SK-N-SH (cell line): ENCODE results near the gene RAB3C. TPM values are rescaled to one million over a fixed set of nuclear protein-coding genes. Genes with fewer than 3 reads are reported as not detected.

ENCODE experiments used
- CTCF ChIA-PET: fragments of 300-600, 350-600 bp; formaldehyde crosslinking; extraction: SDS; loops from one replicate; lab custom pipeline; 2021; lab: Yijun Ruan, JAX
- POLR2A ChIA-PET: fragments of 350-600 bp; sonication (Branson Sonifier 250); formaldehyde crosslinking; extraction: SDS; loops from one replicate; lab custom pipeline; 2020; ENCODE audit warnings: antibody characterized with exemption, inconsistent platforms; lab: Yijun Ruan, JAX
- DNase-seq: peaks from one replicate; pipeline ENCODE4 v3.0.0; 2012
- H2AFZ ChIP-seq: fragments of 200-600 bp; sonication (generic); 2 replicates; pipeline ENCODE4 v1.8.1; 2016; ENCODE audit warnings: antibody characterized with exemption, mild to moderate bottlenecking, low read depth
- H3F3A ChIP-seq: fragments of 200-600 bp; sonication (generic); replicated peaks from 2 replicates; pipeline ENCODE3; 2016; ENCODE audit warnings: antibody characterized with exemption, mild to moderate bottlenecking; ENCODE audit not compliant: insufficient read depth
- H3K27ac ChIP-seq, 2 experiments: fragments of 200-500 bp in 1 of 2; fragments of 200-600 bp in 1 of 2; sonication (Bioruptor generic) in 1 of 2; sonication (generic), shearing (Covaris generic) in 1 of 2; 2 replicates each; pipeline versions ENCODE4 v1.5.1 to v1.6.1; 2014 to 2016; ENCODE audit warnings: low read depth in 2 of 2, inconsistent platforms in 1 of 2, low read length in 1 of 2, mild to moderate bottlenecking in 1 of 2, mixed read lengths in 1 of 2
- H3K27me3 ChIP-seq: fragments of 200-600 bp; sonication (generic), shearing (Covaris generic); 2 replicates; pipeline ENCODE4 v1.6.1; 2016; ENCODE audit warnings: mixed run types; ENCODE audit not compliant: insufficient read depth
- H3K36me3 ChIP-seq, 2 experiments: fragments of 200-500 bp in 1 of 2; fragments of 200-600 bp in 1 of 2; sonication (Bioruptor generic) in 1 of 2; sonication (generic) in 1 of 2; replicated peaks in 1 of 2; 2 replicates each; pipeline versions ENCODE3 to v1.5.1; 2014 to 2016; ENCODE audit warnings: low read length in 1 of 2, mild to moderate bottlenecking in 1 of 2; ENCODE audit not compliant: insufficient read depth in 2 of 2, control insufficient read depth in 1 of 2
- H3K4me1 ChIP-seq, 2 experiments: fragments of 200-500 bp in 1 of 2; fragments of 200-600 bp in 1 of 2; sonication (Bioruptor generic) in 1 of 2; sonication (generic), shearing (Covaris generic) in 1 of 2; 2 replicates each; pipeline versions ENCODE4 v1.5.1 to v1.6.1; 2014 to 2016; ENCODE audit warnings: low read depth in 1 of 2, low read length in 1 of 2, mixed run types in 1 of 2; ENCODE audit not compliant: insufficient read depth in 2 of 2, control insufficient read depth in 1 of 2
- H3K4me2 ChIP-seq: fragments of 200-600 bp; sonication (generic), shearing (Covaris generic); 2 replicates; pipeline ENCODE4 v1.6.1; 2017; ENCODE audit warnings: mixed run types
- H3K4me3 ChIP-seq, 2 experiments: fragments of 200-500 bp in 1 of 2; fragments of 200-600 bp in 1 of 2; sonication (Bioruptor generic) in 1 of 2; sonication (generic), shearing (Covaris generic) in 1 of 2; 2 replicates each; pipeline versions ENCODE4 v1.5.1 to v1.8.1; 2014 to 2016; ENCODE audit warnings: low read depth in 2 of 2, inconsistent platforms in 1 of 2, low read length in 1 of 2, mild to moderate bottlenecking in 1 of 2, mixed read lengths in 1 of 2, moderate library complexity in 1 of 2
- H3K79me2 ChIP-seq: fragments of 200-600 bp; sonication (generic); 2 replicates; pipeline ENCODE4 v1.8.1; 2017; ENCODE audit warnings: mild to moderate bottlenecking; ENCODE audit not compliant: insufficient read depth
- H3K9ac ChIP-seq: fragments of 200-600 bp; sonication (generic); 2 replicates; pipeline ENCODE4 v1.6.1; 2017; ENCODE audit warnings: mixed run types
- H3K9me2 ChIP-seq: fragments of 200-600 bp; sonication (generic); 2 replicates; pipeline ENCODE4 v1.6.1; 2017; ENCODE audit warnings: mixed run types
- H3K9me3 ChIP-seq: fragments of 200-600 bp; sonication (generic); 2 replicates; pipeline ENCODE4 v1.6.1; 2017; ENCODE audit warnings: mixed run types, mild to moderate bottlenecking, moderate library complexity
- H4K20me1 ChIP-seq: fragments of 200-600 bp; sonication (generic); 2 replicates; pipeline ENCODE4 v1.6.1; 2017; ENCODE audit warnings: mild to moderate bottlenecking, mixed run types; ENCODE audit not compliant: insufficient read depth
- EZH2phosphoT487 ChIP-seq: fragments of 200-600 bp; sonication (generic); IDR thresholded peaks from 2 replicates; pipeline ENCODE4 v1.6.1; 2017; ENCODE audit warnings: low read depth, mixed run types, mild to moderate bottlenecking, antibody characterized with exemption, moderate library complexity, borderline replicate concordance
- FOXJ3 ChIP-seq: sonication (generic); formaldehyde crosslinking; IDR thresholded peaks from 2 replicates; pipeline ENCODE4 v1.5.1; 2020; ENCODE audit warnings: mild to moderate bottlenecking, missing genetic modification reagents
- FOXM1 ChIP-seq: IDR thresholded peaks from 2 replicates; pipeline ENCODE4 v1.4.0; 2012; ENCODE audit warnings: low read depth, mild to moderate bottlenecking
- GABPA ChIP-seq: IDR thresholded peaks from 2 replicates; pipeline ENCODE4 v1.4.0; 2012; ENCODE audit warnings: low read depth, mild to moderate bottlenecking
- GATA2 ChIP-seq: sonication (generic); formaldehyde crosslinking; IDR thresholded peaks from 2 replicates; pipeline ENCODE4 v1.5.0; 2020; ENCODE audit warnings: mild to moderate bottlenecking, missing genetic modification reagents
- MAX ChIP-seq: IDR thresholded peaks from 2 replicates; pipeline ENCODE4 v1.4.0; 2012; ENCODE audit warnings: low read depth
- NFIC ChIP-seq: IDR thresholded peaks from 2 replicates; pipeline ENCODE4 v1.4.0; 2012; ENCODE audit warnings: borderline replicate concordance
- POLR2AphosphoS5 ChIP-seq: IDR thresholded peaks from 2 replicates; pipeline ENCODE4 v1.6.1; 2012; ENCODE audit warnings: low read depth, low read length
- RAD21 ChIP-seq: IDR thresholded peaks from 2 replicates; pipeline ENCODE4 v1.6.1; 2012; ENCODE audit warnings: mild to moderate bottlenecking, low read length
- RFX5 ChIP-seq: IDR thresholded peaks from 2 replicates; pipeline ENCODE4 v1.6.1; 2012; ENCODE audit warnings: mild to moderate bottlenecking, improper control_type of control experiment, low read length
- RXRA ChIP-seq: IDR thresholded peaks from 2 replicates; pipeline ENCODE4 v1.4.0; 2012; ENCODE audit warnings: low read depth, mild to moderate bottlenecking, borderline replicate concordance
- SIN3A ChIP-seq: IDR thresholded peaks from 2 replicates; pipeline ENCODE4 v1.6.1; 2012; ENCODE audit warnings: low read depth, mild to moderate bottlenecking, low read length, moderate library complexity, borderline replicate concordance
- TCF12 ChIP-seq: IDR thresholded peaks from 2 replicates; pipeline ENCODE4 v1.4.0; 2012
- YY1 ChIP-seq: IDR thresholded peaks from 2 replicates; pipeline ENCODE4 v1.4.0; 2012; ENCODE audit warnings: low read depth, mild to moderate bottlenecking
- WGBS: methylation state at CpG from one replicate; pipeline ENCODE4 v1.1.6; 2017; ENCODE audit warnings: low lambda C conversion rate; 5-methylcytosine and 5-hydroxymethylcytosine counted together
- polyA plus RNA-seq, 3 experiments: library from polyadenylated mRNA; depleted of rRNA; stranded (reverse); fragments of >200 nt; gene quantifications; 2 replicates each; pipeline ENCODE4 v1.2.3, GENCODE V29; 2012
- TF ChIP-seq, protein P1 (sequence below): fragments of 150-350 bp; IDR thresholded peaks from 2 replicates; pipeline ENCODE4 v1.6.1; 2017; ENCODE audit warnings: antibody characterized with exemption, low read length, low read depth, borderline replicate concordance
- TF ChIP-seq, protein P2 (sequence below): IDR thresholded peaks from 2 replicates; pipeline ENCODE4; 2012
- TF ChIP-seq, protein P3 (sequence below): fragments of 150-350 bp; IDR thresholded peaks from 2 replicates; pipeline ENCODE4 v1.6.1; 2016; ENCODE audit warnings: mild to moderate bottlenecking, low read depth, low read length
- TF ChIP-seq, protein P4 (sequence below): IDR thresholded peaks from 2 replicates; pipeline ENCODE4 v1.4.0; 2012; ENCODE audit warnings: low read depth, borderline replicate concordance

Gene RAB3C
- polyA plus RNA-seq, 1 of the 3 experiments (the other 2 are of a cell fraction), result 0.03 TPM

DNA sequence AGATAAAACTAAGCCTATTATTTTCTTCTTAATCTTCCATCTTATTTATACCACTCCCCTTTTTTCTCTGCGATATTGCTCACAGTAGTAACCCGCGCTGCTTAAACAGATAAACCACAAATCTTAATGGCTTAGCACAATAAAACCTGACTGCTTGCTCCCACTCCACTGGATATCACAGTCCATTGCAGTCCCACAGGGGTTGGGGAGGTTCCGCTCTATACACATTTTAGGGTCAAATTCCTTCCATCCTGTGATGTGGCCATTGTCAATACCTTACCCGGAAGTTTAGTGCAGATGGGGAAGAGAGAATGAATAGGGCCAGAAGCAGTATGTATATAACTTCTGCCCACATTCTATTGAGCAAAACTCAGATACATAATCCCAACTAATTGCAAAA is 193.7 kb downstream of the RAB3C start:
- Histone ChIP-seq H3K36me3 (no peaks in the 10 kb centered on the region), H3K9ac (no peak overlapping the region), H3K27ac (no peak overlapping the region), H4K20me1 (no peaks in the 10 kb centered on the region), H3K9me3 (no peaks in the 10 kb centered on the region), H3K27me3 (no peaks in the 10 kb centered on the region), H3K4me1 (peaks cover 0 to 7% of the 10 kb centered on the region in 2 experiments; a peak in 1 of 4 replicates), H3K9me2 (no peaks in the 10 kb centered on the region), H3K79me2 (no peaks in the 10 kb centered on the region)
- 89% methylated on average over 5 of the region's 5 CpGs for WGBS
- CTCF ChIA-PET, result interaction anchor here (0.9 to 2.5 kb wide), 2 partner anchors 9 to 16 kb away, joined by 3 to 9 read pairs; no protein-coding TSS in a partner anchor
- POLR2A ChIA-PET, result no interaction called here
- DNase-seq, result no peak
- TF ChIP-seq FOXM1 (no peak), RFX5 (no peak), GATA2 (no peak), TCF12 (no peak), RAD21 (no peak), SIN3A (no peak), RXRA (no peak), YY1 (no peak), GABPA (no peak), POLR2AphosphoS5 (no peak), EZH2phosphoT487 (no peak), NFIC (no peak), MAX (no peak), FOXJ3 (CRISPR knock-in tag) (no peak)
- TF ChIP-seq, protein P1, sequence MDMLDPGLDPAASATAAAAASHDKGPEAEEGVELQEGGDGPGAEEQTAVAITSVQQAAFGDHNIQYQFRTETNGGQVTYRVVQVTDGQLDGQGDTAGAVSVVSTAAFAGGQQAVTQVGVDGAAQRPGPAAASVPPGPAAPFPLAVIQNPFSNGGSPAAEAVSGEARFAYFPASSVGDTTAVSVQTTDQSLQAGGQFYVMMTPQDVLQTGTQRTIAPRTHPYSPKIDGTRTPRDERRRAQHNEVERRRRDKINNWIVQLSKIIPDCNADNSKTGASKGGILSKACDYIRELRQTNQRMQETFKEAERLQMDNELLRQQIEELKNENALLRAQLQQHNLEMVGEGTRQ, result no peak
- TF ChIP-seq, protein P2, sequence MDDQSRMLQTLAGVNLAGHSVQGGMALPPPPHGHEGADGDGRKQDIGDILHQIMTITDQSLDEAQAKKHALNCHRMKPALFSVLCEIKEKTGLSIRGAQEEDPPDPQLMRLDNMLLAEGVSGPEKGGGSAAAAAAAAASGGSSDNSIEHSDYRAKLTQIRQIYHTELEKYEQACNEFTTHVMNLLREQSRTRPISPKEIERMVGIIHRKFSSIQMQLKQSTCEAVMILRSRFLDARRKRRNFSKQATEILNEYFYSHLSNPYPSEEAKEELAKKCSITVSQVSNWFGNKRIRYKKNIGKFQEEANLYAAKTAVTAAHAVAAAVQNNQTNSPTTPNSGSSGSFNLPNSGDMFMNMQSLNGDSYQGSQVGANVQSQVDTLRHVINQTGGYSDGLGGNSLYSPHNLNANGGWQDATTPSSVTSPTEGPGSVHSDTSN, result no peak
- TF ChIP-seq, protein P3, sequence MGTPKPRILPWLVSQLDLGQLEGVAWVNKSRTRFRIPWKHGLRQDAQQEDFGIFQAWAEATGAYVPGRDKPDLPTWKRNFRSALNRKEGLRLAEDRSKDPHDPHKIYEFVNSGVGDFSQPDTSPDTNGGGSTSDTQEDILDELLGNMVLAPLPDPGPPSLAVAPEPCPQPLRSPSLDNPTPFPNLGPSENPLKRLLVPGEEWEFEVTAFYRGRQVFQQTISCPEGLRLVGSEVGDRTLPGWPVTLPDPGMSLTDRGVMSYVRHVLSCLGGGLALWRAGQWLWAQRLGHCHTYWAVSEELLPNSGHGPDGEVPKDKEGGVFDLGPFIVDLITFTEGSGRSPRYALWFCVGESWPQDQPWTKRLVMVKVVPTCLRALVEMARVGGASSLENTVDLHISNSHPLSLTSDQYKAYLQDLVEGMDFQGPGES, result no peak
- TF ChIP-seq, protein P4, sequence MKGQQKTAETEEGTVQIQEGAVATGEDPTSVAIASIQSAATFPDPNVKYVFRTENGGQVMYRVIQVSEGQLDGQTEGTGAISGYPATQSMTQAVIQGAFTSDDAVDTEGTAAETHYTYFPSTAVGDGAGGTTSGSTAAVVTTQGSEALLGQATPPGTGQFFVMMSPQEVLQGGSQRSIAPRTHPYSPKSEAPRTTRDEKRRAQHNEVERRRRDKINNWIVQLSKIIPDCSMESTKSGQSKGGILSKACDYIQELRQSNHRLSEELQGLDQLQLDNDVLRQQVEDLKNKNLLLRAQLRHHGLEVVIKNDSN, result no peak
- TF ChIP-seq, all 33 proteins: peak for 0
- Histone ChIP-seq H3K4me3 (no peak overlapping the region), H3F3A (no peaks in the 10 kb centered on the region), H3K4me2 (no peak overlapping the region), H2AFZ (no peak overlapping the region)
